ENCODE measurements around the gene PYGB.

PYGB gene

DNA sequence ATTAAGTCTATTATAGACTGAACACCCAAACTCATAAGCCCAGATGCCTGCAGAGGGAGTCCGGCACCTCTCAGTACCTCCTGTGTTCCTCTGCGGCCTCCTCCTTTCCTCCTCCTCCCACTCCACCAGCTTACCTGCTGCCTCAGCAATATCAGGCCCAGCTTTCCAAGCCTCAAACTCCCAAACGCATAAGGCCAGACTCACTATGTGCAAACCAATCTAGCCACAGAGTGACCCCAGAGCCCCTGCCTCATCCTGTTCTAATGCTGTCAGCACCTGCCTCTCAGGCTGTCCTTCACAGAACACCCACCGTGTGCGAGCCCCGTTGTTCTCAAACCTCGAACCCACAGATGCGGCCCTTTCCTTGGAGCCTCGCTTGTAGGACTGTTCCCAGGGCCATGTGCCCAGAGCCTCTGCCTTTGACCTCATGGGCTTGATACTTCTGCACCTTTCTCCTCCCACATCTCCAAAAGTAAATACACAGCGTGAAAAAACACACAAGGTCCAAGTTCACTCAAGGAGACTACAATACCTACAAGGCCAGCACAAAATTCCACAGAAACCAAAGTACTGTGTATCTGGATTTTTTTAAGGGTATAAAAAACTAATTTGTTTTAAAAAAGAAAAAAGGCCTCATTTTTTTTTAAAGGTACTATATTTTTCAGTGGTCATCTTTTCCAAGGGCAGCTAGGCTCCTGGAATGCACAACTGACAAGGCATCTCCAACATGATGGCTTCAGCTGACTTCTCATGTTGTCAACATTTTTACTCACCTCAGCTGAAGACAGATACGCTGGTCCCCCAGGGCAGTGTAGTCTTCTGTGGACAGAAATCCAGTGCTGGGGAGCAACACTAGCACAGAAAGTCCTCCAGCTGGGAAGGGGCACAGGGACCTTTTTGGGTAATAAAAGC lies 90.5 kb downstream of the PYGB start:
- DNase-seq: no peak

DNA sequence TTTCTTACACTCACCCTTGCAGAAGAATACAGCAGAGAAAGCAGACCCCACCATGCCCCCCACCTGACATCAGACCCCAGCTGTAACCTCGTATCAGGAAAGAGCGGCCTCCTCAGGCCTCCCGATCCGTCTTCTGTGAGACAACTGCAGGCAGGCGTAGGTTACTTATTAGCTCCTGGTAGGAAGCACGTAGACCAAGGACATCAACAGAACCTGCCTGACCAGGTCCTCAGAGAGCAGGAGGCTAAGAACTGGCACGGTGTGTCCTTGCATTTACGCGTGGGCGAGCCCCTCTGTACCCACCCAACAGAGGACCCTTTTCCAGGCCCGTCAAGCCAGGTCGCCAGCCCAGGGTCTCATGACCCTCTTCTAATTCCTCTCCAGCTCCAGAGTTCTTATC lies 91.7 kb downstream of the PYGB start:
- no peak for DNase-seq

- DNase-seq: no peak
Observed at GRCh38 chr20:25340380-25340779, 92.5 kb downstream of the PYGB start.

- no peak for DNase-seq
Observed at GRCh38 chr20:25341716-25342680, 94.1 kb downstream of the PYGB start.

DNA sequence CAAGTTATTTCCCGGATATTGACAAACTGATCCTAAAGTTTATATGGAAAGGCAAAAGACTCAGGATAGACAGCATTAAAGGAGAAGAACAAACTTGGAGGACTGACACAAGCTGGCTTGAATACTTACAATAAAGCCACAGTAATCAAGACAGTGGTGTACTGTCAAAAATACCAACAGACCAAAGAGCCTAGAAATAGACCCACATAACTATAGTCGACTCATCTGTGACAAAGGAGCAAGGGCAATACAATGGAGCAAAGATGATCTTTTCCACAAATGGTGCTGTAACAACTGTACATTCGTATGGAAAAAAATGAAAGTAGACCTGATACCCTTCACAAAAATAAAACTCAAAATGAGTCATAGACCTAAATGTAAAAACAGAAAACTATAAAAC lies 96.7 kb downstream of the PYGB start:
- no peak for DNase-seq

DNA sequence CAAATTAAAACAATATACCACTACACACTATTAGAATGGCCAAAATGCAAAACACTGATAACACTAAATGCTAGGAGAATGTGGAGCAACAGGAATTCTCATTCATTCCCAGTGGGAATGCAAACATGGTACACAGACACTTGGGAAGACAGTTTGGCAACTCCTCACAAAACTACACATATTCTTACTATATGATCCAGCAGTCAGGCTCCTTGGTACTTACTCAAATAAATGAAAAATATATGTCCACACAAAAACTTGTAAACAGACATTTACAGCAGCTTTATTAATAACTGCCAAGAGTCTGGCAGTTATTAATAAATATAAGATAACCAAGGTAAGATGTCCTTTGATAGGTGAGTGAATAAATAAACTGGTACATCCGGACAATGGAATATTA lies 97.8 kb downstream of the PYGB start:
- DNase-seq: no peak

GRCh38 chr20:25346349-25346748 lies 98.5 kb downstream of the PYGB start:
- DNase-seq: no peak

Data from NCI-H446 (cell line).